GM18951 (cell line): ENCODE data around the gene CBX5.
"Not testable (repeated sequence)": the region's sequence is repeated elsewhere in the genome, so short reads cannot be mapped to it uniquely, and the experiment has no call there.

Source experiments
- POLR2A ChIP-seq: IDR thresholded peaks from 4 replicates; pipeline ENCODE4 v1.6.1; 2011; ENCODE audit warnings: mild to moderate bottlenecking; ENCODE audit not compliant: insufficient read length, insufficient read depth; ENCODE audit errors: extremely low read depth
- in situ Hi-C: fragments of 300-500 bp; cut with MboI; formaldehyde crosslinking; loops from one replicate; pipeline ENCODE4 v1.12.0; 2022; ENCODE audit warnings: low sequenced_read_pairs, mixed read lengths, inconsistent platforms; ENCODE audit not compliant: unreplicated experiment

The CBX5 gene

GRCh38 chr12:54285150-54286041, 5.5 kb upstream of the CBX5 start:
- no peak for TF ChIP-seq POLR2A
- in situ Hi-C loops: no loop called here

- in situ Hi-C loops: not testable (repeated sequence)
These were observed 4.3 kb upstream of the CBX5 start for GRCh38 chr12:54284070-54284780.

- peak; percentile 20 for TF ChIP-seq POLR2A
- in situ Hi-C loops: no loop called here
These were observed 3.1 kb upstream of the CBX5 start for GRCh38 chr12:54282949-54283593.

- in situ Hi-C loops: not testable (repeated sequence)
These were observed 1.8 kb upstream of the CBX5 start for GRCh38 chr12:54281694-54282093.

- in situ Hi-C loops: not testable (repeated sequence)
These were observed 1.3 kb upstream of the CBX5 start for GRCh38 chr12:54281261-54281638.

GRCh38 chr12:54280468-54281260, 742 bp upstream of the CBX5 start, which contains the start of gene HNRNPA1:
Gene HNRNPA1, plus strand, starts transcription at chr12:54280726. Its CDS starts 82 bp downstream, at chr12:54280808.
- TF ChIP-seq POLR2A: peak; percentile 98
- in situ Hi-C loops: no loop called here

- TF ChIP-seq POLR2A: no peak
- in situ Hi-C loops: no loop called here
These were observed 693 bp downstream of the CBX5 start for GRCh38 chr12:54279227-54279631.

GRCh38 chr12:54277823-54278276, 2.1 kb downstream of the CBX5 start:
- in situ Hi-C loops: no loop called here
- TF ChIP-seq POLR2A: peak; percentile 20

- in situ Hi-C loops: no loop called here
These were observed 3.6 kb downstream of the CBX5 start for GRCh38 chr12:54276368-54276767.

GRCh38 chr12:54273981-54274380, 5.9 kb downstream of the CBX5 start:
- no peak for TF ChIP-seq POLR2A
- in situ Hi-C loops: no loop called here

More at GRCh38 chr12:54276368-54276767, 3.6 kb downstream of the CBX5 start:
- no peak for TF ChIP-seq POLR2A

GRCh38 chr12:54272214-54272613, 7.7 kb downstream of the CBX5 start:
- in situ Hi-C loops: no loop called here
- no peak for TF ChIP-seq POLR2A

GRCh38 chr12:54270345-54270744, 9.6 kb downstream of the CBX5 start:
- no peak for TF ChIP-seq POLR2A
- in situ Hi-C loops: no loop called here

GRCh38 chr12:54266852-54267251, 13.1 kb downstream of the CBX5 start:
- TF ChIP-seq POLR2A: no peak
- in situ Hi-C loops: no loop called here
